Measurements from ENCODE around the gene PYURF. TPM values are rescaled to one million over a fixed set of nuclear protein-coding genes. Genes with fewer than 3 reads are reported as not detected.
A peak's percentile ranks its signal among the peaks of the same experiment; 100 is the strongest.

Gene PYURF
- total and polyA plus RNA-seq, 2 donors from 2014 or later, result 63.0 to 105 TPM

- intact Hi-C loops (cut with DNase I), result no loop called here
- peak; percentile 45 for FAIRE-seq
Observed at GRCh38 chr4:88526221-88526815, 2.7 kb upstream of the PYURF start.

DNA sequence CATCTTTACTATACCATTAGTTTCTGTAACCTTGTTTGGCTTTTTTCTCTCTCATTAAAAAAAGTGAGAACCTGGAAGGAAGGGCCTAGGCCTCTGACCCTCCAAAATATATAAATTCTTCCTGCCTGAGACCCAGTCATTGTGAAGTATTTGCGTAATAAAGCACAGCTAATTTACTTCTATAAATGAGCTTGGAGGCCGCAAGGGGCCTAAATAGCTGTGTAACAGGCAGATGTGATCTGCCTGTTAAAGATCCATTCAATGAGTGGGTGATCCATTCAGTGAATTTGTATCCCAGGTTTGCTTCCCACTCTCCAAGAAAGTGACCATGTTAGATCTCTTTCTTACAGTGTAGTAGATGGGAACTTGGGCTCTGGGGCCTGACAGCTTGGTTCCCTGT is 595 bp upstream of the PYURF start:
- H3K9ac ChIP-seq (ENCODE audit: low read length in 3 of 3), result peak overlapping the region; percentile 78 to 91 (median 83)
- peak overlapping the region; percentile 73 to 88 (median 83) for H3K4me3 ChIP-seq (ENCODE audit: low read length in 3 of 3)
- intact Hi-C loops (cut with DNase I), result no loop called here
- DNase-seq (peak in 1 of 5 donors; percentile 10), FAIRE-seq (no peak)
- H3K4me1 ChIP-seq (ENCODE audit: control insufficient read depth in 2 of 3, insufficient read depth in 2 of 3, low read depth in 1 of 3, low read length in 3 of 3), result peaks cover 3 to 7% (median 7%) of the 10 kb centered on the region in 3 donors
- H3K36me3 ChIP-seq (ENCODE audit: control insufficient read depth in 2 of 3, insufficient read depth in 3 of 3, low read length in 3 of 3), result peaks cover 0 to 15% (median 3%) of the 10 kb centered on the region in 3 donors
- H3K9me3 ChIP-seq (ENCODE audit: control insufficient read depth in 2 of 3, insufficient read depth in 1 of 3, low read length in 3 of 3), result no peaks in the 10 kb centered on the region
- no peak for TF ChIP-seq CTCF (IDR thresholded peaks at IDR 0.05; ENCODE audit: borderline replicate concordance, extremely low read depth, insufficient read depth)
- no peaks in the 10 kb centered on the region for H3K27me3 ChIP-seq (ENCODE audit: control insufficient read depth, insufficient read depth, low read length)
- H3K27ac ChIP-seq (ENCODE audit: low read depth in 2 of 2, low read length in 2 of 2), result peak overlapping the region; percentile 85 to 88

More at GRCh38 chr4:88526221-88526815, 2.7 kb upstream of the PYURF start:
- no peaks in the 10 kb centered on the region for H3K27me3 ChIP-seq (ENCODE audit: control insufficient read depth, insufficient read depth, low read length)
- H3K36me3 ChIP-seq (ENCODE audit: control insufficient read depth in 2 of 3, insufficient read depth in 3 of 3, low read length in 3 of 3), result peaks cover 0 to 6% (median under 1%) of the 10 kb centered on the region in 3 donors
- no peak overlapping the region for H3K9ac ChIP-seq (ENCODE audit: low read length in 3 of 3)
- H3K27ac ChIP-seq (ENCODE audit: low read depth in 2 of 2, low read length in 2 of 2), result no peak overlapping the region
- H3K9me3 ChIP-seq (ENCODE audit: control insufficient read depth in 2 of 3, insufficient read depth in 1 of 3, low read length in 3 of 3), result no peaks in the 10 kb centered on the region
- no peak overlapping the region for H3K4me3 ChIP-seq (ENCODE audit: low read length in 3 of 3)
- peak in 1 of 5 donors; percentile 23 for DNase-seq
- peaks cover 3 to 7% (median 7%) of the 10 kb centered on the region in 3 donors for H3K4me1 ChIP-seq (ENCODE audit: control insufficient read depth in 2 of 3, insufficient read depth in 2 of 3, low read depth in 1 of 3, low read length in 3 of 3)
- TF ChIP-seq CTCF (IDR thresholded peaks at IDR 0.05; ENCODE audit: borderline replicate concordance, extremely low read depth, insufficient read depth), result no peak

GRCh38 chr4:88522702-88523324 is 763 bp downstream of the PYURF start:
- no peak for TF ChIP-seq CTCF (IDR thresholded peaks at IDR 0.05; ENCODE audit: borderline replicate concordance, extremely low read depth, insufficient read depth)
- no peak for FAIRE-seq
- DNase-seq, result peak; percentile 27 to 74 (median 58)
- H3K27me3 ChIP-seq (ENCODE audit: control insufficient read depth, insufficient read depth, low read length), result no peaks in the 10 kb centered on the region
- peaks cover 0 to 15% (median 3%) of the 10 kb centered on the region in 3 donors for H3K36me3 ChIP-seq (ENCODE audit: control insufficient read depth in 2 of 3, insufficient read depth in 3 of 3, low read length in 3 of 3)
- peak overlapping the region; percentile 73 to 88 (median 83) for H3K4me3 ChIP-seq (ENCODE audit: low read length in 3 of 3)
- intact Hi-C loops (cut with DNase I), result no loop called here
- peak overlapping the region; percentile 35 to 91 (median 65) for H3K9ac ChIP-seq (ENCODE audit: low read length in 3 of 3)
- H3K27ac ChIP-seq (ENCODE audit: low read depth in 2 of 2, low read length in 2 of 2), result peak overlapping the region; percentile 85 to 88
- H3K9me3 ChIP-seq (ENCODE audit: control insufficient read depth in 2 of 3, insufficient read depth in 1 of 3, low read length in 3 of 3), result no peaks in the 10 kb centered on the region
- peaks cover 3 to 7% (median 7%) of the 10 kb centered on the region in 3 donors for H3K4me1 ChIP-seq (ENCODE audit: control insufficient read depth in 2 of 3, insufficient read depth in 2 of 3, low read depth in 1 of 3, low read length in 3 of 3)

Data from kidney (tissue), 14 donors.